PFSK-1 (cell line): ENCODE results near the gene ESR1.

Source experiments
- FOXP2 ChIP-seq: optimal IDR thresholded peaks from 2 replicates; pipeline ENCODE3; 2011; ENCODE audit warnings: borderline replicate concordance, control low read depth, inconsistent platforms; ENCODE audit not compliant: insufficient read depth; ENCODE audit errors: extremely low read length, extremely low read depth
- POLR2AphosphoS5 ChIP-seq: IDR thresholded peaks from 2 replicates; pipeline ENCODE4 v1.6.1; 2012; ENCODE audit warnings: low read depth, mild to moderate bottlenecking, control low read depth, low read length, moderate library complexity
- REST ChIP-seq, 2 experiments: IDR thresholded peaks; 2 replicates each; pipeline versions ENCODE4 v1.6.1 to v1.8.0; 2011 to 2012; ENCODE audit warnings: low read depth in 2 of 2, low read length in 2 of 2, control low read depth in 1 of 2, inconsistent platforms in 1 of 2, mild to moderate bottlenecking in 1 of 2, moderate library complexity in 1 of 2; ENCODE audit not compliant: insufficient read depth in 1 of 2
- TAF1 ChIP-seq: IDR thresholded peaks from 2 replicates; pipeline ENCODE4 v1.6.1; 2012; ENCODE audit warnings: low read length, control low read depth, borderline replicate concordance; ENCODE audit not compliant: insufficient read depth

DNA sequence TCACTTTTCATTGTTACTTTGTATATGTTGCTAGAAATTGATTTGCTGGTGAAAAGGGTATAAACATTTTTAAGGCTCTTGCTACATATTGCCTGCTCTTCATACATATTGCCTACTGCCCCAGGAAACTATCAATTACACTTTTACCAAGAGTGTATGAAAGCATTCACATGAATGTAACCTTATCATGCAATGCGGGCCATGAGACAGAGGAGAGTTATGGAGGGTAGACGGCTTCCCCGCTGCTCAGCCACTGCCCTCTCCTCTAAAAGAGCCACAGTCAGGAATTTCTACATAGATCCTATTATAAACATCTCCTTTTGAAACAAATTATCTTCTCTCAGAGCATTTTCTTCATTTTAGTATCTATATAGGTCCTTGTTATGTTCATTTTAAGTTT is 264.4 kb downstream of the ESR1 start:
- no peak for TF ChIP-seq TAF1
- TF ChIP-seq REST (IDR thresholded peaks at IDR 0.05; ENCODE audit: insufficient read depth in 1 of 2, low read depth in 2 of 2, low read length in 2 of 2), result no peak
- TF ChIP-seq POLR2AphosphoS5, result no peak
- no peak for TF ChIP-seq FOXP2
